GM12891 (cell line): Measurements from ENCODE around the gene PLPPR3. TPM values are rescaled to one million over a fixed set of nuclear protein-coding genes. Genes with fewer than 3 reads are reported as not detected.

Experiments used
- DNase-seq: peaks from one replicate; pipeline ENCODE4 v3.0.0; 2011; ENCODE audit warnings: low spot score; ENCODE audit not compliant: insufficient read length
- FAIRE-seq: peaks from 2 replicates; lab custom pipeline; 2011; peaks lifted over from hg19 to GRCh38; lab: Jason Lieb, UNC
- PAX5 ChIP-seq: IDR thresholded peaks from 2 replicates; pipeline ENCODE4 v1.6.1; 2011; ENCODE audit warnings: low read length, moderate library complexity, mild to moderate bottlenecking; ENCODE audit not compliant: insufficient read depth, severe bottlenecking
- POLR2A ChIP-seq: IDR thresholded peaks from 2 replicates; pipeline ENCODE4 v1.6.1; 2011; ENCODE audit warnings: low read depth, low read length, control low read depth
- POLR2AphosphoS5 ChIP-seq: IDR thresholded peaks from 2 replicates; pipeline ENCODE4 v1.6.1; 2011; ENCODE audit warnings: low read depth, low read length, control low read depth
- POU2F2 ChIP-seq: IDR thresholded peaks from 2 replicates; pipeline ENCODE4 v1.6.1; 2011; ENCODE audit warnings: low read depth, mild to moderate bottlenecking, control low read depth, low read length, moderate library complexity
- SPI1 ChIP-seq: IDR thresholded peaks from 2 replicates; pipeline ENCODE4 v1.6.1; 2011; ENCODE audit warnings: low read depth, low read length, control low read depth
- TAF1 ChIP-seq: IDR thresholded peaks from 2 replicates; pipeline ENCODE4 v1.6.1; 2011; ENCODE audit warnings: low read depth, low read length, control low read depth
- polyA plus RNA-seq: library from polyadenylated mRNA; unstranded; fragments of >200 nt; gene quantifications from one replicate; pipeline ENCODE4 v1.2.1, GENCODE V29; 2012; ENCODE audit warnings: low read depth, missing spikeins, inconsistent platforms; ENCODE audit not compliant: missing spikeins

Gene PLPPR3
- polyA plus RNA-seq = 0.15 TPM

GRCh38 chr19:821825-822503 is at the start of gene PLPPR3:
Gene PLPPR3, minus strand, starts transcription at chr19:821955. Its CDS starts 396 bp downstream, at chr19:821559.
- DNase-seq (no peak), FAIRE-seq (no peak)
- TF ChIP-seq POLR2AphosphoS5 (no peak), POLR2A (no peak), TAF1 (no peak), PAX5 (no peak), SPI1 (no peak), POU2F2 (no peak)

- no peak for FAIRE-seq
- no peak for TF ChIP-seq POLR2AphosphoS5
- TF ChIP-seq TAF1 = no peak
- no peak for TF ChIP-seq POLR2A
- no peak for TF ChIP-seq PAX5
- TF ChIP-seq SPI1 = no peak
- TF ChIP-seq POU2F2 = no peak
Observed at GRCh38 chr19:870963-871401, 49.2 kb upstream of the PLPPR3 start.

GRCh38 chr19:870314-870713 is 48.6 kb upstream of the PLPPR3 start:
- TF ChIP-seq TAF1 (no peak), POLR2A (no peak), POLR2AphosphoS5 (no peak), POU2F2 (no peak), PAX5 (no peak), SPI1 (no peak)
- DNase-seq = no peak
- FAIRE-seq = no peak

More at GRCh38 chr19:870963-871401, 49.2 kb upstream of the PLPPR3 start:
- no peak for DNase-seq

GRCh38 chr19:869245-870177 is 47.8 kb upstream of the PLPPR3 start:
- TF ChIP-seq POLR2A (no peak), TAF1 (no peak), POLR2AphosphoS5 (no peak), PAX5 (no peak), POU2F2 (no peak), SPI1 (no peak)
- FAIRE-seq = no peak
- DNase-seq = no peak

- TF ChIP-seq PAX5 (no peak), POLR2AphosphoS5 (no peak), POU2F2 (no peak)
- FAIRE-seq (no peak), DNase-seq (no peak)
Observed at GRCh38 chr19:868458-869244, 46.9 kb upstream of the PLPPR3 start.

GRCh38 chr19:867855-868457 is 46.2 kb upstream of the PLPPR3 start:
- DNase-seq (no peak), FAIRE-seq (no peak)
- TF ChIP-seq SPI1 (no peak), POU2F2 (no peak), POLR2AphosphoS5 (no peak), POLR2A (no peak), TAF1 (no peak), PAX5 (no peak)

- no peak for DNase-seq
- no peak for TF ChIP-seq PAX5
- no peak for TF ChIP-seq TAF1
- TF ChIP-seq POLR2A = no peak
- FAIRE-seq = no peak
Observed at GRCh38 chr19:867301-867793, 45.6 kb upstream of the PLPPR3 start.

- no peak for TF ChIP-seq PAX5
- TF ChIP-seq POU2F2 = no peak
- no peak for TF ChIP-seq TAF1
- TF ChIP-seq SPI1 = no peak
- TF ChIP-seq POLR2AphosphoS5 = no peak
- TF ChIP-seq POLR2A = no peak
- FAIRE-seq (no peak), DNase-seq (no peak)
Observed at GRCh38 chr19:866769-867300, 45.1 kb upstream of the PLPPR3 start.
